Measurements from ENCODE around the gene TMEM164. TPM values are rescaled to one million over a fixed set of nuclear protein-coding genes. Genes with fewer than 3 reads are reported as not detected.

The TMEM164 gene
- total RNA-seq, 6 experiments from 2014 or later, result 8.5 to 12.5 (median 9.6) TPM

- Mint-ChIP-seq H3K27me3 (ENCODE audit: insufficient read depth) (no peaks in the 10 kb centered on the region), H3K36me3 (ENCODE audit: low read depth) (peaks cover 11% of the 10 kb centered on the region; the same call in 1 of the 2 replicates), H3K4me1 (ENCODE audit: low read depth) (peaks cover 39% of the 10 kb centered on the region), H3K4me3 (no peak overlapping the region), H3K27ac (no peak overlapping the region), H3K9me3 (no peaks in the 10 kb centered on the region)
- no peak for TF ChIP-seq CTCF (IDR thresholded peaks at IDR 0.05)
- no peak for DNase-seq
Measured at GRCh38 chrX:110089656-110090403, 86.9 kb downstream of the TMEM164 start.

- H3K27me3 Mint-ChIP-seq (ENCODE audit: insufficient read depth), result no peaks in the 10 kb centered on the region
- no peaks in the 10 kb centered on the region for H3K9me3 Mint-ChIP-seq
- no peak overlapping the region for H3K4me3 Mint-ChIP-seq
- no peak for TF ChIP-seq CTCF (IDR thresholded peaks at IDR 0.05)
- DNase-seq, result no peak
- no peaks in the 10 kb centered on the region for H3K4me1 Mint-ChIP-seq (ENCODE audit: low read depth)
- no peak overlapping the region for H3K27ac Mint-ChIP-seq
- peaks cover 11% of the 10 kb centered on the region; the same call in 1 of the 2 replicates for H3K36me3 Mint-ChIP-seq (ENCODE audit: low read depth)
Measured at GRCh38 chrX:110097920-110098319, 95.0 kb downstream of the TMEM164 start.

GRCh38 chrX:110103344-110103743, 100.4 kb downstream of the TMEM164 start:
- Mint-ChIP-seq H3K4me3 (no peak overlapping the region), H3K27me3 (ENCODE audit: insufficient read depth) (no peaks in the 10 kb centered on the region), H3K27ac (no peak overlapping the region), H3K9me3 (no peaks in the 10 kb centered on the region), H3K36me3 (ENCODE audit: low read depth) (no peaks in the 10 kb centered on the region), H3K4me1 (ENCODE audit: low read depth) (no peaks in the 10 kb centered on the region)
- no peak for DNase-seq
- TF ChIP-seq CTCF (IDR thresholded peaks at IDR 0.05), result no peak

GRCh38 chrX:110104078-110104477, 101.2 kb downstream of the TMEM164 start:
- Mint-ChIP-seq H3K27ac (no peak overlapping the region), H3K9me3 (no peaks in the 10 kb centered on the region), H3K4me1 (ENCODE audit: low read depth) (no peaks in the 10 kb centered on the region), H3K4me3 (no peak overlapping the region), H3K36me3 (ENCODE audit: low read depth) (no peaks in the 10 kb centered on the region), H3K27me3 (ENCODE audit: insufficient read depth) (no peaks in the 10 kb centered on the region)
- DNase-seq, result no peak
- no peak for TF ChIP-seq CTCF (IDR thresholded peaks at IDR 0.05)

- H3K27ac Mint-ChIP-seq, result no peak overlapping the region
- H3K9me3 Mint-ChIP-seq, result no peaks in the 10 kb centered on the region
- TF ChIP-seq CTCF (IDR thresholded peaks at IDR 0.05), result no peak
- DNase-seq, result no peak
- H3K36me3 Mint-ChIP-seq (ENCODE audit: low read depth), result no peaks in the 10 kb centered on the region
- no peaks in the 10 kb centered on the region for H3K4me1 Mint-ChIP-seq (ENCODE audit: low read depth)
- no peaks in the 10 kb centered on the region for H3K27me3 Mint-ChIP-seq (ENCODE audit: insufficient read depth)
- H3K4me3 Mint-ChIP-seq, result no peak overlapping the region
Measured at GRCh38 chrX:110108381-110108821, 105.5 kb downstream of the TMEM164 start.

Data from HFFc6 (cell line).